Hepatocyte (in vitro differentiated cells): ENCODE data around the gene ATF7. TPM values are rescaled to one million over a fixed set of nuclear protein-coding genes. Genes with fewer than 3 reads are reported as not detected.

Source experiments
- DNase-seq: peaks from one replicate; pipeline ENCODE4 v3.0.0-alpha.2; 2016; ENCODE audit warnings: low spot score
- H2AFZ ChIP-seq: fragments of 200-600 bp; sonication (generic); 2 replicates; pipeline ENCODE4 v1.6.0; 2016; ENCODE audit warnings: antibody characterized with exemption, mild to moderate bottlenecking
- H3K27ac ChIP-seq: fragments of 200-600 bp; sonication (generic); 2 replicates; pipeline ENCODE4 v1.5.1; 2016; ENCODE audit warnings: mild to moderate bottlenecking
- H3K27me3 ChIP-seq: fragments of 200-600 bp; sonication (generic); 2 replicates; pipeline ENCODE4 v1.6.1; 2016
- H3K36me3 ChIP-seq: fragments of 200-600 bp; sonication (generic); replicated peaks from 2 replicates; pipeline ENCODE4 v1.5.1; 2016; ENCODE audit warnings: low read depth; ENCODE audit not compliant: insufficient read depth
- H3K4me1 ChIP-seq: fragments of 200-600 bp; sonication (generic); 2 replicates; pipeline ENCODE4 v1.5.1; 2016; ENCODE audit warnings: mild to moderate bottlenecking, moderate library complexity; ENCODE audit not compliant: insufficient read depth
- H3K4me2 ChIP-seq: fragments of 200-600 bp; sonication (generic); 2 replicates; pipeline ENCODE4 v1.6.0; 2016
- H3K4me3 ChIP-seq: fragments of 200-600 bp; sonication (generic); 2 replicates; pipeline ENCODE4 v1.5.1; 2016; ENCODE audit warnings: mild to moderate bottlenecking
- H3K79me2 ChIP-seq: fragments of 200-600 bp; sonication (generic); 2 replicates; pipeline ENCODE4 v1.6.0; 2017; ENCODE audit warnings: mild to moderate bottlenecking
- H3K9me2 ChIP-seq: fragments of 200-600 bp; sonication (generic); replicated peaks from 2 replicates; pipeline ENCODE4 v1.6.0; 2017; ENCODE audit warnings: mild to moderate bottlenecking; ENCODE audit not compliant: insufficient read depth
- H3K9me3 ChIP-seq: fragments of 200-600 bp; sonication (generic); 2 replicates; pipeline ENCODE4 v1.5.1; 2016; ENCODE audit warnings: low read depth, mild to moderate bottlenecking
- H4K20me1 ChIP-seq: fragments of 200-600 bp; sonication (generic); 2 replicates; pipeline ENCODE4 v1.6.0; 2016; ENCODE audit warnings: mild to moderate bottlenecking; ENCODE audit not compliant: insufficient read depth, poor library complexity, severe bottlenecking
- EZH2 ChIP-seq: fragments of 200-600 bp; sonication (generic); IDR thresholded peaks from 2 replicates; pipeline ENCODE4 v1.6.1; 2016; ENCODE audit warnings: antibody characterized with exemption, mild to moderate bottlenecking, borderline replicate concordance
- EZH2phosphoT487 ChIP-seq: fragments of 200-600 bp; sonication (generic); IDR thresholded peaks from one replicate; pipeline ENCODE4 v1.6.1; 2018; ENCODE audit warnings: antibody characterized with exemption, mild to moderate bottlenecking, low read depth, moderate library complexity; ENCODE audit not compliant: unreplicated experiment, severe bottlenecking
- WGBS: methylation state at CpG from one replicate; pipeline ENCODE4 v1.1.6; 2016; ENCODE audit warnings: low lambda C conversion rate; ENCODE audit errors: missing lambda C conversion rate; 5-methylcytosine and 5-hydroxymethylcytosine counted together
- polyA plus RNA-seq: library from polyadenylated mRNA; unstranded; fragments of >200 nt; fragmentation: Nextera tagmentation; extraction: Ambion mirVana; gene quantifications from 2 replicates; pipeline ENCODE4 v1.2.1, GENCODE V29; 2016
- total RNA-seq: library from RNA; depleted of rRNA; stranded (reverse); fragments of >200 nt; gene quantifications from 2 replicates; pipeline ENCODE4 v1.2.3, GENCODE V29; 2014
- TF ChIP-seq, protein P1 (sequence below): fragments of 200-600 bp; sonication (generic); IDR thresholded peaks from 2 replicates; pipeline ENCODE4 v1.5.1; 2016; ENCODE audit warnings: antibody characterized with exemption, mild to moderate bottlenecking; ENCODE audit not compliant: poor library complexity

ATF7 gene
- total and polyA plus RNA-seq, 2 experiments from 2014 or later, result 17.8 to 19.2 TPM

DNA sequence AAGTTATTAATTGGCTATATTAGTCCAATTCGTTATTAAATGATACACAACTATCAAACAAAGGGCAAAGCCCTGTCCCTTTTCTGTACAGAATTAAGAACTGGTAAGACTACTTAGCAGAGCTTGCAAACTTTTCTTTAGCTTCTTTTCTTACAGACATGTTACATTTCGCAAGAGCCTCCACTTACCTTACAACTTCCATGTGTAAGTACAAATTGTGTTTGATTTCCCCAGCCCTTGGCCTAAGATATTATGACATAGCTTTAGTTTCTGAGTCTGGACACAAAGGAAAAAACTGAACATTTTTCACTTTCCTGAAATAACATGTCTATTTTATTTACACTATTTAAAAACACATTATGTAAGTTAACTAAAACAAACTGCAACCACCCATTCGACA is 1.7 kb downstream of the ATF7 start:
- Histone ChIP-seq H3K79me2 (peaks cover 56% of the 10 kb centered on the region), H3K9me2 (no peaks in the 10 kb centered on the region), H3K4me1 (peaks cover 21% of the 10 kb centered on the region), H3K36me3 (no peaks in the 10 kb centered on the region), H2AFZ (no peak overlapping the region), H3K27ac (peak overlapping the region; percentile 65), H4K20me1 (peaks cover 8% of the 10 kb centered on the region), H3K27me3 (no peaks in the 10 kb centered on the region), H3K4me3 (peak overlapping the region; percentile 43), H3K4me2 (peak overlapping the region; percentile 85), H3K9me3 (no peaks in the 10 kb centered on the region)
- no peak for TF ChIP-seq EZH2
- no peak for TF ChIP-seq EZH2phosphoT487
- TF ChIP-seq, protein P1, sequence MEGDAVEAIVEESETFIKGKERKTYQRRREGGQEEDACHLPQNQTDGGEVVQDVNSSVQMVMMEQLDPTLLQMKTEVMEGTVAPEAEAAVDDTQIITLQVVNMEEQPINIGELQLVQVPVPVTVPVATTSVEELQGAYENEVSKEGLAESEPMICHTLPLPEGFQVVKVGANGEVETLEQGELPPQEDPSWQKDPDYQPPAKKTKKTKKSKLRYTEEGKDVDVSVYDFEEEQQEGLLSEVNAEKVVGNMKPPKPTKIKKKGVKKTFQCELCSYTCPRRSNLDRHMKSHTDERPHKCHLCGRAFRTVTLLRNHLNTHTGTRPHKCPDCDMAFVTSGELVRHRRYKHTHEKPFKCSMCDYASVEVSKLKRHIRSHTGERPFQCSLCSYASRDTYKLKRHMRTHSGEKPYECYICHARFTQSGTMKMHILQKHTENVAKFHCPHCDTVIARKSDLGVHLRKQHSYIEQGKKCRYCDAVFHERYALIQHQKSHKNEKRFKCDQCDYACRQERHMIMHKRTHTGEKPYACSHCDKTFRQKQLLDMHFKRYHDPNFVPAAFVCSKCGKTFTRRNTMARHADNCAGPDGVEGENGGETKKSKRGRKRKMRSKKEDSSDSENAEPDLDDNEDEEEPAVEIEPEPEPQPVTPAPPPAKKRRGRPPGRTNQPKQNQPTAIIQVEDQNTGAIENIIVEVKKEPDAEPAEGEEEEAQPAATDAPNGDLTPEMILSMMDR, result no peak
- WGBS, result 83% methylated on average over 3 of the region's 3 CpGs
- DNase-seq, result peak; percentile 10

DNA sequence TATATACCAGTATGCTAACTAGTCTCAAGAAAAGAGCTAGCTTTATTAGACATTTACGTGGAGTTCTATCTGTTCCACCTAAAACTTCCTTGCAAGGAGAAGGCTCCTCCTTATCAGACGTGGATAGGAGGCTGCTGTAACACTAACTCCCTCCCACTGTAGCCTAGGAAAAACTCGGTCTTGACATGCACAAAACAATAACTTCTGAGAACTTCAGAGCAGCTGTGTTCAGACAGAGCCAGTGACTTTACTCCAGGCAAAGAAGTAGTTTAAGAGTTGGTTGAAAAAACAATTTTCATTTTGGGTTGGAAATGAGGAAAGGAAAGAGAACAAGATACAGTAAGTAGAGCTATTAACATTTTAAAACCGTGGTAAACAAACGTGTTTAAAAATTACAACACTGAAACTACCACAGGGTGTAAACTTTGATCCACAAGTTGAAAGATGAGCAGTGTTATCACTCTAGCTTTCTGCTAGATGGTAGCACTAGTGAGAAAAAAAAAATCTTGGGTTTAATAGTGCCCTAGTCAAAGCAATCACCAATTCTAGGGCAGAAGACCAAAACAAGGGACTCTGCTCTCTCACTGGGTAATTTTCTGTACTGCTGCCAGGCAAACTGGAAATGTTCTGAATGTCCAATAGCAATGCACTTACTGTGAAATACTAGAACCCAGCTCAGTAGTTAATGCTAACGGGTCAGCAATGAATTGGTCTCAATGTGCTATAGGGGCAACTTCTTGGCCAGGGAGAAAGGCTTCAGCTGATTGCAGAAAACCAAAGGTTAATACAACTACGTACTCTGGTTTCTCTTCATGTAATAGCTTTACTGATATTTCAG is 2.4 kb downstream of the ATF7 start:
- Histone ChIP-seq H3K27me3 (no peaks in the 10 kb centered on the region), H3K4me1 (peaks cover 21% of the 10 kb centered on the region), H3K4me2 (peak overlapping the region; percentile 85), H2AFZ (no peak overlapping the region), H3K36me3 (no peaks in the 10 kb centered on the region), H3K9me3 (no peaks in the 10 kb centered on the region), H3K4me3 (peak overlapping the region; percentile 43), H3K79me2 (peaks cover 63% of the 10 kb centered on the region), H3K9me2 (no peaks in the 10 kb centered on the region), H4K20me1 (peaks cover 8% of the 10 kb centered on the region), H3K27ac (peak overlapping the region; percentile 65)
- peak; percentile 46 for DNase-seq
- 36% methylated on average over 7 of the region's 7 CpGs for WGBS
- TF ChIP-seq, protein P1, result no peak
- TF ChIP-seq EZH2 (no peak), EZH2phosphoT487 (no peak)

DNA sequence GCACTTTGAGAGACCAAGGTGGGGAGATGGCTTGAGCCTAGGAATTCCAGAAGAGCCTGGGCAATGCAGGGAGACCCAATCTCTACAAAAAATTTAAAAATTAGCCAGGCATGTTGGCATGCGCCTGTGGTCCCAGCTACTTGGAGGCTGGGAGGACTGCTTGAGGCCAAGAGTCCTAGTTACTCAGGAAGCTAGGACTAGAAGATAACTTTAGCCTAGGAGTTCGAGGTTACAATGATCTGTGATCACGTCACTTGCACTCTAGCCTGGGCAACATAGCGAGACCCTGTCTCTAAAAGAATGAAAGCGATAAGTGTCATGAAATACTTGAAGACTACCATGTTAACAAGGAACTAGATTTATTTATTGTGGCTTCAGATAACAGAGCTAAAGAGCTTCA is 3.5 kb downstream of the ATF7 start:
- H4K20me1 ChIP-seq, result peaks cover 10% of the 10 kb centered on the region
- H2AFZ ChIP-seq, result no peak overlapping the region
- TF ChIP-seq EZH2 (no peak), EZH2phosphoT487 (no peak)
- TF ChIP-seq, protein P1, result no peak
- no peaks in the 10 kb centered on the region for H3K9me3 ChIP-seq
- peaks cover 21% of the 10 kb centered on the region for H3K4me1 ChIP-seq
- H3K36me3 ChIP-seq, result no peaks in the 10 kb centered on the region
- peak overlapping the region; percentile 85 for H3K4me2 ChIP-seq
- no peaks in the 10 kb centered on the region for H3K9me2 ChIP-seq
- no peak overlapping the region for H3K4me3 ChIP-seq
- DNase-seq, result no peak
- WGBS, result 97% methylated on average over 5 of the region's 5 CpGs
- H3K27ac ChIP-seq, result peak overlapping the region; percentile 65
- no peaks in the 10 kb centered on the region for H3K27me3 ChIP-seq
- H3K79me2 ChIP-seq, result peaks cover 74% of the 10 kb centered on the region
